SKM-1 treated with dmso at 0.1 percent for 144 hours (cell line): ENCODE data around the gene TMEM218.

Source experiments
- DNase-seq: peaks from one replicate; lab custom pipeline; 2025; ENCODE audit not compliant: unreplicated experiment; lab: John Stamatoyannopoulos, UW

The TMEM218 gene

GRCh38 chr11:125129316-125129993 lies 18.0 kb upstream of the TMEM218 start:
- DNase-seq: no peak

- no peak for DNase-seq
Observed at GRCh38 chr11:125128450-125128849, 17.0 kb upstream of the TMEM218 start.

GRCh38 chr11:125124618-125124992 lies 13.2 kb upstream of the TMEM218 start:
- DNase-seq: no peak

GRCh38 chr11:125123947-125124617 lies 12.7 kb upstream of the TMEM218 start:
- no peak for DNase-seq

- no peak for DNase-seq
Observed at GRCh38 chr11:125123194-125123946, 11.9 kb upstream of the TMEM218 start.

- no peak for DNase-seq
Observed at GRCh38 chr11:125117429-125117828, 6.0 kb upstream of the TMEM218 start.

- no peak for DNase-seq
Observed at GRCh38 chr11:125114518-125114917, 3.1 kb upstream of the TMEM218 start.

- DNase-seq: no peak
Observed at GRCh38 chr11:125112208-125112604, 780 bp upstream of the TMEM218 start.

- no peak for DNase-seq
Observed at GRCh38 chr11:125111001-125111342, 454 bp downstream of the TMEM218 start.

GRCh38 chr11:125110506-125110905 lies 920 bp downstream of the TMEM218 start:
- DNase-seq: no peak

GRCh38 chr11:125108469-125108868 lies 3.0 kb downstream of the TMEM218 start:
- DNase-seq: no peak

GRCh38 chr11:125105926-125106325 lies 5.5 kb downstream of the TMEM218 start:
- DNase-seq: no peak

- no peak for DNase-seq
Observed at GRCh38 chr11:125102510-125102909, 8.9 kb downstream of the TMEM218 start.

GRCh38 chr11:125102025-125102424 lies 9.4 kb downstream of the TMEM218 start:
- DNase-seq: no peak

GRCh38 chr11:125101596-125101995 lies 9.8 kb downstream of the TMEM218 start:
- DNase-seq: no peak

GRCh38 chr11:125100136-125100535 lies 11.3 kb downstream of the TMEM218 start:
- no peak for DNase-seq

GRCh38 chr11:125094731-125095130 lies 16.7 kb downstream of the TMEM218 start:
- no peak for DNase-seq

GRCh38 chr11:125093502-125093901 lies 17.9 kb downstream of the TMEM218 start:
- no peak for DNase-seq

GRCh38 chr11:125092669-125093068 lies 18.8 kb downstream of the TMEM218 start:
- no peak for DNase-seq

- DNase-seq: no peak
Observed at GRCh38 chr11:125091877-125092664, 19.4 kb downstream of the TMEM218 start.

- peak; percentile 9 for DNase-seq
Observed at GRCh38 chr11:125091247-125091876, 20.1 kb downstream of the TMEM218 start.
